DMS 273 treated with DMSO at 0.1 percent for 48 hours (cell line): ENCODE data around the gene SLC27A6.

Experiments
- DNase-seq: peaks from one replicate; lab custom pipeline; 2025; lab: John Stamatoyannopoulos, UW

The SLC27A6 gene

GRCh38 chr5:129063483-129064113 is 98.3 kb downstream of the SLC27A6 start:
- peak; percentile 75 for DNase-seq

DNA sequence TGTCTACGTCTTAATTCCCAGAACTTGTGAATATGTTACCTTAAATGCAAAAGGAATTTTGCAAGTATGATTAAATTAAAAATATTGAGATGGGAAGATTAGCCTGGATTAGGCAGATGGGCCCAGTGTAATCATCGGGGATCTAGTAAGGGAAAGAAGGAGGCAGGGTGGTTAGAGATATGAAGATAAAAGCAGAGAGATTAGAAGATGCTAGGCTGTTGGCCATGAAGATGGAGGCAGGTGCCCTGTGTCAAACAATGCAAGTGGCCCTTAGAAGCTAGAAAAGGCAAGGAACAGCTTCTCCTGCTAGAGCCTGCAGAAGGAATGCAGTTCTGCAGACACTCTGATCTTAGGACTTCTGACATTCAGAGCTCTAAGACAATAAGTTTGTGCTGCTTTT is 100.4 kb downstream of the SLC27A6 start:
- no peak for DNase-seq

DNA sequence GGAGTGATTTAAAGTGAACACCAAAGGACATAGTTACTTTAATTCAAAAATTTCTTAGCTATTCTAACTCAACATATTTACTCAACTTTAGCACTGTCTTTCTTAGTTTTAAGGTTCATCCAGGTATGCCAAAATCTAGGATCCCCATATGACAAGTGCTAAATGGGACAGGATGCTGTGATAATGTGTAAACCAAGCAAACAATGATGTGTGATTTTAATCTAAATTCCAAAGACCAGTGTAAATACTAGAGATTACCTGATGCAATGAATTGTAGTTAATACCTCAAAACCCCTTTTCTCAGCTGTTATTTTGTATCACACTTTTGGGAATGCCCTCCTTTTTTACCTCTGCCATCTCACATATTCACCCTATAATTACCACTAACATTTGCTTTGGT is 102.5 kb downstream of the SLC27A6 start:
- DNase-seq: no peak

- DNase-seq: no peak
Observed at GRCh38 chr5:129069292-129069691, 104.0 kb downstream of the SLC27A6 start.

- DNase-seq: no peak
Observed at GRCh38 chr5:129073111-129073510, 107.8 kb downstream of the SLC27A6 start.

DNA sequence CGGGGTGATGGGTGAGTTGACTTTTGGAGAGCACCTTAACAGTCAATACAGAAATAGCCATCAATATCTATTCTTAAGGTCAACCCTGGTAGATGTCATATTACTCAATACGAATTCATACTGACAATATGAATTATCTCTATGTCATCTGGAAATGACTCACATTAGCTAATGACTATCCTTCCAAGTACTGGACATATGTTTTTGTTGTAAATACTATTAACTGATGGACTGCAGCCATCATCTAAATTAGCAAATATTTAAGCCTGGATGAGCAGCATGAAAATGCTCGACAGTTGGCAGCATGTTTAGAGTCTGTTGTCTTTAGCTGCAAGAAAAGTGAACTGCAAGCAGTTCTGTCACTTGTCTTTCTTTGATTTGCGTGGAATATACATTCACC is 109.6 kb downstream of the SLC27A6 start:
- DNase-seq: peak; percentile 46

- DNase-seq: no peak
Observed at GRCh38 chr5:129077433-129078075, 112.3 kb downstream of the SLC27A6 start.

DNA sequence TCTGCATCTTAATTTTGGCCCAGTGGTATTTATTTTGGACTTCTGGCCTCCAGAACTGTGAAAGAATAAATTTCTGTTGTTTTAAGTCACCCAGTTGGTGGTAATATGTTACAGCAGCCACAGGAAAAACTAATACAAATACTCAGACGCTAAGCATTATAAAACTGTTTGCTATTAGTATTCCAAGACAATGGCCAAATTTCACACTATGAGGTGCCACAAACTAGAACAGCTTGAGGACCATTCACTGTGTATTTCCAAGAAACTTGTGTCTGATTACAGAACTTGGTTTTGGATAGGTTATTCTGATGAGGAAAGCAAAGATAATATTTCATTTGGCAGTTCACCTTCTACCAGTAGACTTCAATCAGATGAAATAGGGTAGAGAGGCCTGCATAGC is 113.0 kb downstream of the SLC27A6 start:
- no peak for DNase-seq

GRCh38 chr5:129078660-129079059 is 113.4 kb downstream of the SLC27A6 start:
- no peak for DNase-seq

DNA sequence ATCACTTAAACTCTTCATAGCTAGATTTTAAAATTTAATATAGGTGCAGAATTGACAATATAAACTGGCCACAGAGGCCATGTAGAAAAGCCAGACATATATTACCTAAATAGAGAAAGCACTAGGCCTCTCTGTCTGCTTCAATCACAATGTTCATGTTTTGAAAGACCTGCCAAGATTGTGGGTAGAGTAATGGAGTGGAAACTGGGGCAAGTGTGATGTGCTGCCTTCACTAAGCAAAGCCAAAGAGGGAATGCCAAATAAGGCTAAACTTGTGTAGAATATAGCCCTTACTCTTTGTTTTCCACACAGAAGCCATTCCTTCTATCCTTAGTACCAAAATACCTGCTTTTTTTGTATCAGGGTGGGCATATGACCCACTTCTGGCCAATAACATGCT is 114.2 kb downstream of the SLC27A6 start:
- DNase-seq: no peak

GRCh38 chr5:129080766-129081165 is 115.5 kb downstream of the SLC27A6 start:
- DNase-seq: no peak

DNA sequence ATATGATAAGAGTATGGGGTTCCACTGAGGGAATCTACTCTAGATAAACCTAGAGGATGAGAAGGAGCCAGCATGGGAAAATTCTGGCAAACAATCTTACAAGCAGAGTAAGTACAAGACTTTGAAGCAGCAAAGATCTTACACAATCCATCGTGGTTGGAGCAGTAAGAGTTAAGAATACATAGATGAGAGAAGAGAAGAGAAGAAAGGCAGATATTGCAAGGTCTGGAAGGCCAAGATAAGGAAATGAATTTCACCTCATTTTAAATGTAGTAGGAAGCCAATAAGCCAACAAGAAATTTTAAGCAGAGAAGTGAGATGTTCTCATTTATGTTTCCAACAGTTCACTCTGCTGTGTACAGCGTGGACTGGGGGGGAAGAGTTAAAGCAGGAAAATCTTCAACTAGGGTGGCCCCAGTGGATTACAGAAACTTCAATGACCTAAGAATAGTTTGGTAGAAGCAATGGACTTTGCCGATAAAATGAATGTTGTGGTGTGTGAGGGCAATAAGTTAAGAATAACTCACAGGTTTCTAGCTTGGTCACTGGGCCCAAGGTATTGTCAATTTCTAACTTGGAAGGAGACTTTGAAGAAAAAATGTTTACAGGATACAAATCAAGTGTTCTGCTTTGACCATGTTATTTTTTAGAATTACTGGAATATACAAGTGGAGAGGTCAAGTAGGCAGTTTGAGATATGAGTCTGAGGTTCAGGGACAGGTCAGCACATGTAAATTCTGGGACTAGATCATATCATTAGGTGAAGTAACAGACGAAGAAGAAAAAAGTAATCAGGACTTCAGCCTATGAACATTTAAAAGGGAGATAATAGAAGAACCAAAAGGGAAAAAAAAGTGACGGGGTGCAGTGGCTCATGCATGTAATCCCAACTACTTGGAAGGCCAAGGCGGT is 117.2 kb downstream of the SLC27A6 start:
- no peak for DNase-seq
